GM19452 (cell line): ENCODE measurements around the gene SSX1.
"Not testable (repeated sequence)": the region's sequence is repeated elsewhere in the genome, so short reads cannot be mapped to it uniquely, and the experiment has no call there.

Experiments used
- ATAC-seq: cut with Tn5 transposase; IDR thresholded peaks from one replicate; pipeline ENCODE4 v1.9.1; 2021; ENCODE audit not compliant: unreplicated experiment

The SSX1 gene, protein sequence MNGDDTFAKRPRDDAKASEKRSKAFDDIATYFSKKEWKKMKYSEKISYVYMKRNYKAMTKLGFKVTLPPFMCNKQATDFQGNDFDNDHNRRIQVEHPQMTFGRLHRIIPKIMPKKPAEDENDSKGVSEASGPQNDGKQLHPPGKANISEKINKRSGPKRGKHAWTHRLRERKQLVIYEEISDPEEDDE

DNA sequence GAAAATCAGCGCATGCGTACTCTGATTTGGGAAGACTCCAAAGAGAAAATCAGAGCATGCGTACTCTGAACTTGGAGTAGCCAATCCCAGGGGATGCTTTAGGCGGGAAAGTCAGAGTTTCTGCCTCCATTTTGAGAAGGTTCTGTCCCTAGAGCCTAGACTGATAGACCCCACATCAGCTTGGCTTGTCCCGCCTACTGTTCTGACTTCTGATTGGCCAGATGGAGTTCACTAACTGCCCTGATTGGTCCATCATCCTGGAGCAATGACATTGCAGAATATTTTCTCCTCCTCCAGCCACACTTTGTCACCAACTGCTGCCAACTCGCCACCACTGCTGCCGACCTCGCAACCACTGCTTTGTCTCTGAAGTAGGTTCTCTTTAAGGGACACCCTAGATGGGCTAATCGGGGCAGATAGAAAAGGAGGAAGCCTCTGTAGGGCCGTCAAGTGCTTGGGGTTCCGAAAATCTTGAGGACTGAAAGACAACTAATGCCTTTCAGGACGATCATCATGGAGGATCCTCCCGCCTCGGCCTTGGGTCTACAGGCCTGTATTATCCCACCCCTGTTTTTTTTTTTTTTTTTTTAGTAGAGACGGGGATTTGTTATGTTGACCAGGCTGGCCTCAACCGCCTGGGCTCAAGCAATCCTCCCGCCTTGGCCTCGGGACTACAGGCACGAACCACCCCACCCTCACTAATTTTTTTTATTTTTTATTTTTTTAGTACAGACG is at the start of gene SSX1:
Gene SSX1 (plus strand): TSS at position 331 of the 735 bp plus-strand sequence. CDS start 1,850 bp downstream, outside the sequence.
- not testable (repeated sequence) for ATAC-seq

DNA sequence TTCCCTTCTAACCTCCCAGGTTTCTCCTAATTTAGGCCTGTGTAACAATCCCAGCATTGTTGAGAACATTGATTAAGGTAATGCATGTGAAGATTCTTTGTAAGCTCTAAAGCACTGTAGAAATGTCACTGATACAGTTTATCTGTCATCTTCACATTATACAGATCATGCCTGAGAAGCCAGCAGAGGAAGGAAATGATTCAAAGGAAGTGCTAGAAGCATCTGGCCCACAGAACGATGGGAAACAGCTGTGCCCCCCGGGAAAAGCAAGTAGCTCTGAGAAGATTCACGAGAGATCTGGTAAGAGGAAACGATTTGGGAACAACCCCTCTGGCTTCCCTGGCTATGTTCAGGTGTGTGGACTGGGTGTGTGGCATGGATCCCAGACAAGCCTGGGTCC is 40.9 kb upstream of the SSX1 start:
- not testable (repeated sequence) for ATAC-seq

DNA sequence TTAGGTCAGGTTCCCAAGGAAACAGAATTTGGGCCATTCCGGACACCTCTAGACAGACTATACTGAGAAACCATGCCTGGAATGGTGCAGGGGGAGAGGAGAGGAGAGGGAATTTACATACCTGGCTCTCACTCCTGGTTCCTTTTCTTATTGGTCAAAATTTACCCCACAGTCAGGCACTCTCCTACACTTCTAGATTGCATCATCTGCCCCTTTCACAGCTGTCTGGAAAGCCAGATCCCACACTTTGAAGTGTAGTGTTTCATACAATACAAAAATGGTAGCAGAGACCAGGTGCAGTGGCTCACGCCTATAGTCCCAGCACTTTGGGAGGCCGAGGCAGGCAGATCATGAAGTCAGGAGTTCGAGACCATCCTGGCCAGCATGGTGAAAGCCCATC is 31.0 kb upstream of the SSX1 start:
- not testable (repeated sequence) for ATAC-seq

DNA sequence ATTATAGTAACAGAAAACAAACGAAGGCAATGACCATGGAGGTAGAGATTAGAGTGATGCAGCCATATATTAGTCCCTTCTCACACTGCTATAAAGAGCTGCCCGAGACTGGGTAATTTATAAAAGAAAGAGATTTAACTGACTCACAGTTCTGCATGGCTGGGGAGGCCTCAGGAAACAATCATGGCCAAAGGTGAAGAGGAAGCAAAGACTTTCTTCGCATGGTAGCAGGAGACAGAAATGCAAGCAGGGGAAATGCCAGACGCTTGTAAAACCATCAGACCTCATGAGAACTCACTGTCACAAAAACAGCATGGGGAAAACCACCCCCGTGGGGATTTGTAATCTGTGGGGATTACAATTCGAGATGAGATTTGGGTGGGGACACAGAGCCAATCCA is 2.2 kb upstream of the SSX1 start:
- not testable (repeated sequence) for ATAC-seq

DNA sequence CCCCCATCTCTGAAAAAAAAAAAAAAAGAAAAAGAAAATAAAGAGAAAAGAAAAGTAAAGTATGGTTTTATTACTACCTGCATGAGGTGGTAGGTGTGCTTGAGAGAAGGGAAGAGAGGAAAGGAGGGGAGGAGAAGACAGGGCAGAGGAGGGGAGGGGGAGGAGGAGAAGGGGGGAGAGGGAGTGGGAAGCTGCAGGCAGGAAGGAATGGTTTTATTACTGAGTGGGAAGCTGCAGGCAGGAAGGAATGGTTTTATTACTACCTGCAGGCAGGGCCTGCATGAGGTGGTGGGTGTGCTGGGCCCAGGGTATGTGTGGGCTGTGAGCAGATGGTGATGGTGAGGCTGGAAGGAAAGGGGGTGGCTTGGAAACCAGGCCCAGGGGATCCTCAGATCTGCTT is 19.2 kb downstream of the SSX1 start:
- not testable (repeated sequence) for ATAC-seq

DNA sequence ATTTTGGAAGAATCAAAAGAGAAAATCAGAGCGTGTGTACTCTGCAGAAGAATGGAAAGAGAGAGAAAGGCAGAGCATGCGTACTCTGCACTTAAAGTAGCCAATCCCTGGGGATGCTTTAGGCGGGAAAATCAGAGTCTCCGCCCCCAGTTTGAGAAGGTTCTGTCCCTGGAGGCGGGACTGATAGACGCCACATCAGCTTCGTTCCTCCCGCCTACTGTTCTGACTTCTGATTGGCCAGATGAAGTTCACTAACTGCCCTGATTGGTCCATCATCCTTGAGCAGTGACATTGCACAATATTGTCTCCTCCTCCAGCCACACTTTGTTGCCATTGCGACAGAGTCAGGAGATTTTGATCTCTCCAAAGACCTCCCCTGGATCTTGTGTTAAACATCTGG is 23.8 kb downstream of the SSX1 start:
- no peak for ATAC-seq

DNA sequence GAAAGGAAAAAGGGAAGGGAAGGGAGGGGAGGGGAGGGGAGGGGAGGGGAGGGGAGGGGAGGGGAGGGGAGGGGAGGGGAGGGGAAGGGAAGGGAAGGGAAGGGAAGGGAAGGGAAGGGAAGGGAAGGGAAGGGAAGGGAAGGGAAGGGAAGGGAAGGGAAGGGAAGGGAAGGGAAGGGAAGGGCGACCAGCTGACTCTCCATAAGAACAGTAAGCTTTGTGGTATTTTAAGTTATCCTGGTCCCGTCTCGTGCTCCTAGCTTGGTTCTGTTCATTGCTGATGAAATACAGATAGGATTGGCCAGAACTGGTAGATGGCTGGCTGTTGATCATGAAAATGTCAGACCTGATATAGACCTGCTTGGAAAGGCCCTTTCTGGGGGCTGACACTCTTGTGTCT is 25.5 kb downstream of the SSX1 start:
- ATAC-seq, result not testable (repeated sequence)

DNA sequence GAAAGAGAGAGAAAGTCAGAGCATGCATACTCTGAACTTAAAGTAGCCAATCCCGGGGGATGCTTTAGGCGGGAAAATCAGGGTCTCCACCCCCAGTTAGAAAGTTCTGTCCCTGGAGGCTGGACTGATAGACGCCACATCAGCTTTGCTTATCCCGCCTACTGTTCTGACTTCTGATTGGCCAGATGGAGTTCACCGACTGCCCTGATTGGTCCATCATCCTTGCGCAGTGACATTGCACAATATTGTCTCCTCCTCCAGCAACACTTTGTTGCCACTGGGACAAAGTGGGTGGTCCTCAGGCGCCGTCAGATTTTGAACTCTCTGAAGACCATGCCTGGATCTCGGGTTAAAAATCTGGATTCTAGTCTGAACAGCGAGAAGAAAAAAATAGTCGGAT is 51.0 kb downstream of the SSX1 start:
- ATAC-seq, result no peak

DNA sequence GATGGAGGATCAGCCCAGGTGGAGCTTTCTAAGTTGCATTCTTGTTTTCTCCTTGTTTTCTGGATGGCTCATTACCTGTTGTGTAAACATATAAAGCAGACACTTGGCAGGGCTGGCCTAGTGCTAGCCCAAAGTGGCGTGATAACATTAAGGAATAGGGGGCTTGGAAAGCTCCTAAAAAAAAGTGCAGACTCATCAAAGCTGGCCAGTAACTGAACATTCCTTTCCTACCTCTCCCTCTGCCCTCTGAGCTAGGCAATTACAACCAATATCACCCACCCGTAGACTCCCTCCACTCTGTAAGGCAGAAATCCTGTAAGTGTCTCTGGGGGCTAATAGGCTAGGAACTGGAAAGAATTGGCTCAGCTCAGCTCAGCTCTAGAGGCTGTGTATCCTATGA is 58.8 kb downstream of the SSX1 start:
- ATAC-seq, result not testable (repeated sequence)
